HG03097 (cell line): ENCODE results near the gene GSTO2.

Experiments used
- ATAC-seq: cut with Tn5 transposase; IDR thresholded peaks from one replicate; pipeline ENCODE4 v1.9.1; 2021; ENCODE audit not compliant: unreplicated experiment, low FRiP score

Gene GSTO2

GRCh38 chr10:104304927-104305326 is 35.9 kb downstream of the GSTO2 start:
- no peak for ATAC-seq

GRCh38 chr10:104306897-104307296 is 37.9 kb downstream of the GSTO2 start:
- ATAC-seq = no peak

- no peak for ATAC-seq
Observed at GRCh38 chr10:104307576-104308438, 38.8 kb downstream of the GSTO2 start.

GRCh38 chr10:104308439-104308903 is 39.5 kb downstream of the GSTO2 start:
- peak; percentile 73 for ATAC-seq

GRCh38 chr10:104309980-104310978 is 41.3 kb downstream of the GSTO2 start:
- ATAC-seq = no peak

GRCh38 chr10:104311184-104311720 is 42.3 kb downstream of the GSTO2 start:
- no peak for ATAC-seq

GRCh38 chr10:104314591-104315485 is 45.9 kb downstream of the GSTO2 start:
- ATAC-seq = no peak

GRCh38 chr10:104315486-104315921 is 46.5 kb downstream of the GSTO2 start:
- no peak for ATAC-seq

GRCh38 chr10:104316321-104317099 is 47.5 kb downstream of the GSTO2 start:
- no peak for ATAC-seq

- ATAC-seq = no peak
Observed at GRCh38 chr10:104317269-104317710, 48.3 kb downstream of the GSTO2 start.

GRCh38 chr10:104317726-104318299 is 48.8 kb downstream of the GSTO2 start:
- no peak for ATAC-seq

GRCh38 chr10:104318326-104318725 is 49.3 kb downstream of the GSTO2 start:
- ATAC-seq = no peak

GRCh38 chr10:104318810-104319741 is 50.1 kb downstream of the GSTO2 start:
- no peak for ATAC-seq

GRCh38 chr10:104321226-104321625 is 52.2 kb downstream of the GSTO2 start:
- no peak for ATAC-seq

GRCh38 chr10:104321725-104322415 is 52.9 kb downstream of the GSTO2 start:
- no peak for ATAC-seq

GRCh38 chr10:104322416-104322782 is 53.4 kb downstream of the GSTO2 start:
- no peak for ATAC-seq

GRCh38 chr10:104323085-104323484 is 54.1 kb downstream of the GSTO2 start:
- no peak for ATAC-seq
